ENCODE measurements around the gene ZBTB34.

Gene ZBTB34

GRCh38 chr9:126879288-126879687 lies 18.8 kb downstream of the ZBTB34 start:
- no peak for DNase-seq (ENCODE audit: low spot score)

DNA sequence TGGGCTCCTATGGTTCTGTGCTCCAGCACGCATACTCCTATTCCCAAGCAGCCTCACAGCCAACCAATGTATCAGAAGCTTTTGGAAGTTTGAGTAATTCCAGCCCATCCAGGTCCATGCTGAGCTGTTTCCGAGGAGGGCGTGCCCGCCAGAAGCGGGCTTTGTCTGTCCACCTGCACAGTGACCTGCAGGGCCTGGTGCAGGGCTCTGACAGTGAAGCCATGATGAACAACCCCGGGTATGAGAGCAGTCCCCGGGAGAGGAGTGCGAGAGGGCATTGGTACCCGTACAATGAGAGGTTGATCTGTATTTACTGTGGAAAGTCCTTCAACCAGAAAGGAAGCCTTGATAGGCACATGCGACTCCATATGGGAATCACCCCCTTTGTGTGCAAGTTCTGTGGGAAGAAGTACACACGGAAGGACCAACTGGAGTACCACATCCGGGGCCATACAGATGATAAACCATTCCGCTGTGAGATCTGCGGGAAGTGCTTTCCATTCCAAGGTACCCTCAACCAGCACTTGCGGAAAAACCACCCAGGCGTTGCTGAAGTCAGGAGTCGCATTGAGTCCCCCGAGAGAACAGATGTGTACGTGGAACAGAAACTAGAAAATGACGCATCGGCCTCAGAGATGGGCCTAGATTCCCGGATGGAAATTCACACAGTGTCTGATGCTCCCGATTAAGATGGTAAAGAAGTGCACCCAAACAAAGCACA lies 19.9 kb downstream of the ZBTB34 start:
- DNase-seq (ENCODE audit: low spot score), result no peak

- peak; percentile 86 for DNase-seq (ENCODE audit: low spot score)
Observed at GRCh38 chr9:126880947-126881332, 20.5 kb downstream of the ZBTB34 start.

GRCh38 chr9:126882746-126883145 lies 22.3 kb downstream of the ZBTB34 start:
- DNase-seq (ENCODE audit: low spot score), result no peak

- DNase-seq (ENCODE audit: low spot score), result no peak
Observed at GRCh38 chr9:126883636-126884035, 23.2 kb downstream of the ZBTB34 start.

GRCh38 chr9:126885131-126885641 lies 24.7 kb downstream of the ZBTB34 start:
- no peak for DNase-seq (ENCODE audit: low spot score)

- no peak for DNase-seq (ENCODE audit: low spot score)
Observed at GRCh38 chr9:126886034-126886822, 25.8 kb downstream of the ZBTB34 start.

DNA sequence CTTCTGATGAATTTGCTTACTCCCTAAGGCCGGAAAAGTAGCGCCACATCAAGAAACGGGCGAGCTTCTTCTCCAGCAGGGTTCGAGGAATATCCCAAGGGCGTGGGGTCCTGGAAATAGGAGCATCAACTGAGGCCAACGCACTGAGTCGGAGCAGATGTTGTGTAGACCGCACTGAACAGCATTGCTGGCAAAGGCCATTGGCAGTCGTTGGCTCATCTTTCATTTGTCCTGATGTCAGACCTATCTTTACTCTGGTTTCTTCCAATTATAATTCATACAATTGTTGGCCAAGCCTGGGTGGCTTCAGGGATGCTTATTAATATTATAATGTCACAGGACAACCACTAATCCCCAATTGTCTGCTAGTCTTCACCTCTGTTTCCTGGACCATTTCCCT lies 26.5 kb downstream of the ZBTB34 start:
- DNase-seq (ENCODE audit: low spot score), result no peak

DNA sequence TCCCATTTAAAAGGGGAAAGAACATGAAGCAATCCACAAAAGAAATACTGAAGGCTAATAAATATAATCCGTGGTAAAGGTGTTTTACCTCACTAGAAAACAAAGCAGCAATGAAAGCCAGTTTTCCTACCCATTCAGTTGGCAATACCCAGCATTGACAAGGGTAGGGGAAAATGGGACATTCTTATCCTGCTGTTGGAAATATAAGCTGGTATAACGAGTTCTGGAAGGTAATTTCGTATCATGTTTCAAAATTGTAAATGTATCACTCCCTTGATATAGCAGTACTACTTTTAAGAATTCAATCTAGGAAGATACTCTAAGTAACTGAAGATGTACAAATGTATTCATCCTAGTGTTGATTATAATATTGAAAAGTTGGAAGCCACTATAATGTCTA lies 31.2 kb downstream of the ZBTB34 start:
- DNase-seq (ENCODE audit: low spot score), result no peak

- no peak for DNase-seq (ENCODE audit: low spot score)
Observed at GRCh38 chr9:126893079-126893478, 32.6 kb downstream of the ZBTB34 start.

- no peak for DNase-seq (ENCODE audit: low spot score)
Observed at GRCh38 chr9:126894052-126894603, 33.7 kb downstream of the ZBTB34 start.

DNA sequence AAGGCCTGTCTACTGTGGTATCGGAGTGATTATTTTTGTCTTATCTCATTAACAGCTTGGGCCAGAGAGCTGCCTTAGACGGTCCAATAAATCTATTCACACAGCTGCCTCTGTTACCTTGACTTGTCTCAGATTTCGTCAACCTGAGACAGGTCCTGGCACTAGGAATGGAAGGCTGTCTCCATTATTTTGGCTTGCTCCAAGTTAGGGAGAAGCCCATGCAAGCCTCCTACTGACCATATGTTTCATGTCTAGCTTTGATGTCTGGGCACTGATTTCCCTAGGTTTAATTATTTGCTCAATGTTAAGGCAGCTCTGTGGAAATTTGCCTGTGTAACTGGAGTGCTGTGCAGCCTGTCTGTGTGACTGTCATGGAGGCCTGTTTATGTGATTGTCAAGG lies 41.8 kb downstream of the ZBTB34 start:
- DNase-seq (ENCODE audit: low spot score), result no peak

DNA sequence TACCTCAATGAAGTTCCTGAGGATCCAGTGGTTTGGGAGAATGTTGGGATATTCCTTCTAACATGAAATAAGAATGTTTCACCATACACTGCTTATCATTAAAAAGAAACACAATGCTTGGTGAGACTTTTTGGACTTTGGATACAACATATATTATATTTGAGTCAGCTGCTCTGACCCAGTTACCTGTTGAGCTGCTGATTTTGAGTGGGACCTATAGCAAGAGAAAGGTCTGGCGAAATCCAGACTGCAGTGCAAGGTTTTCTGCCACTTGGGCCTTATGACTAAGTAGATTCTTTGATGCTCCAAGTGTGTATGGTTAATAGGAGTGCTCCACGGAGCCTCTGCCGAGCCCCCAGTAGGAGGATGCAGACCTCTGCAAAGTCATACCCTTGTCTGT lies 44.1 kb downstream of the ZBTB34 start:
- no peak for DNase-seq (ENCODE audit: low spot score)

DNA sequence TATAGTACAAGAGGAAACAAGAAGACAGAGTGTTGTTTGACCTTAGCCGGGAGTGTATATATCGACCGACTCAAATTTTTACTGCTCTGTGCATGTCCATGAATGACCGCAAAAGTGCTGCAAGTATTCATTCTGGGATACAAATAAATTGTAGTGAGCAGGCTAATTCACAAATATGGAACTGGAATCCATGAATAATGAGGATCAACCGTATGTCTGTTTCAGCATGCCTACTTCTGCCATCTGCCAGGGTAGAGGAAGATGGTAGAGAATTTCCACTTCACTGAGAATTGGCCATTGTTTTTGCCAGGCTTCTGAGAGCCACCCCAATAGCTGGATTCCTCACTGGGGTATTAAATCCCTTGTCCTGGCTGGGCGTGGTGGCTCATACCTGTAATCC lies 45.7 kb downstream of the ZBTB34 start:
- DNase-seq (ENCODE audit: low spot score), result no peak

- DNase-seq (ENCODE audit: low spot score), result no peak
Observed at GRCh38 chr9:126907058-126907457, 46.6 kb downstream of the ZBTB34 start.

- DNase-seq (ENCODE audit: low spot score), result peak; percentile 91
Observed at GRCh38 chr9:126914458-126915280, 54.2 kb downstream of the ZBTB34 start, which contains the start of gene RALGPS1. RALGPS1 (plus strand) TSS chr9:126914782; CDS start chr9:126962290, 47,508 bp downstream.

DNA sequence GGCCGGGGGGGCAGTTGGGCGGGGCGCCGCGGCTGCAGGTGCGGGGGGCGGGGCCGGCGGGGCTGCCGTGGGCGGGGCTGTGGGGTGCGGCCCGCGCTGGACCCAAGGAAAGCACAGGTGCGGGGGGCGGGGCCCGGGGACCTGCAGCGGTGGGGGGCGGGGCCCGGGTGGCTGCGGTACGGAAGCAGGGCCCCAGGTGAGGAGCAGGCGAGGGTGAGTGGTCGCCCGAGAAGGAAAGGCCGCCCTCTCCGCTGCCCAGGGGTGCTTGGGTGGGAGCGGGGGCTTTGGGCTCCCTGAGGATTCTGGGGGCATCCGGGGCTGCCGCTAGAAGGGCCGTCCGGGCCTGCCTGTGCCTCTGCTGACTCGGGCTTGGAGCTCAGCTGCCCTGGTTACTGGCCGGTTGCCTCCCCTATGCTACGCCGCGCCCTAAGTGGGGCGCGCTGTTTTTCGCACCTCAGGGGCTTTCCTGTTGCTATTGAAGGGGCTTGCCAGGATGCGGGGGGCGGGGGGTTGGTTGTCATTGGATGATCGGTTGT lies 54.9 kb downstream of the ZBTB34 start:
- no peak for DNase-seq (ENCODE audit: low spot score)

DNA sequence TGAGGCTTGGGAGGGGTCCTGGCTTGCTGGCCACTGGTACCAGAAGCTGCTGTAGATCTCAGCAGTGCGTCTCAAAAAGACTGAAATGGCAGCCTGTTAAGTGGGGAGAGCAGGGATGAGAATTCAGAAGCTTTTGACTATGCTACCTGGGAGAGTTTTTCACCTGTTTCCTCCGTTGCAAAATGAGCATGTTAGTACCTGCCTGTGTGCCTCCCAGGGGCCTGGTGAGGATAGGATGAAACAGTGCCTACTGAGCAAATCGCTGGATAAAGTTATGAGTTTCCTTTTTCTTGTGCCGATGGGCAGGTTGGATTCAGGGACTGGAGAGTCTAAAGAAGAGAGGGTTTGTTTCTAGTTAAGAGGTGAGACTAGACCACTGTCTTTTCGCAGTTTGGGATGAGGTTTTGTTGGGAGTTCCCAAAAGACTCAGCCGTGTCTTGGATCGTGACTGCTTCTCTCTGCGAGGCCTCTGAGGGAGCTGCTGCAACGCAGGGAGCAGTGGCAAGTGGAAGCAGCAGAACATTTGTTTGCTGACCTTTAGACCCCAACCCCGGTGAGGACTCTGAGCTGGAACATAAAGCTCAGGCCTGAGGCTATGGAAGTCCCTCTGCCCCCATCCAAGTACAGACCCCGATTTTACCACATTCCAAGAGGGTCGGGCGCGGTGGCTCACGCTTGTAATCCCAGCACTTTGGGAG lies 55.6 kb downstream of the ZBTB34 start:
- DNase-seq (ENCODE audit: low spot score), result peak; percentile 38

GRCh38 chr9:126916909-126917308 lies 56.5 kb downstream of the ZBTB34 start:
- no peak for DNase-seq (ENCODE audit: low spot score)

DNA sequence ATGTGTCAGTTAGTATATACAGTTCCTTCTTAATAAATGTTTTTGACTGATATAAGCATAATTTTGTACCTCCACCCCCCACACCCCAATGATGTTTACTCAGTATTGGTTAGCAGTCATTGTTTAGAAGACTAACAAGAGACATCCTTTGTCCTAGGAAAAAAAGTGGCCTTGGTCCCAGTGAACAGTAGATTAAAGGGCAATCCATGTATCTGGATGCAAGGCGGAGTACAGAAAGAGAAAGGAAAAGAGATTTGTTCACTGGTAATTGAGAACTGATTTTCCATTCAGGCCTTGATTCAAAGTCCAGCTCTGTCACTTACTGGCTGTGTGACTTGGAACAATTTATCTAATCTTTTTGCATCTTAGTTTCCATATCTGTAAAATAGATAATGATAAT lies 58.8 kb downstream of the ZBTB34 start:
- DNase-seq (ENCODE audit: low spot score), result peak; percentile 88

DNA sequence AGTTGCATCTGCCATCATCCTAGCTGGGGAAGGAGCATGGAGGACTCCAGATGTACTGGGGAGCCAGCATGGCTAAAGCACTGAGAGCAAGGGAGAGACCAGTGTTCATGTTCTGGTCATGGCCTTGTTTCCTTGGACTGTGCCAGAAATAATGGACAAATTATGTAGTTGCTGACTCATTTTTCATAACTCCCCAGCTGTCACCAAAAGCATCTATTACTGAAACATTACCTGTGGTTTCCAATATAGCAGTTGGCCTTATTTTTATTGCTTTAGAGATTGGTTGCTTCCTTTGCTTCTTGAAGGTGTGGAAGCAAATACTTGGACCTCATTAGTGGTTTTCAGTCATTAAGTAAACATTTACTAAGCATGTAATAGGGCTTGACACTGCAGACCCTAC lies 65.4 kb downstream of the ZBTB34 start:
- DNase-seq (ENCODE audit: low spot score), result no peak
